Effector CD4-positive, alpha-beta T cell (primary cell): ENCODE results near the gene LETM1.

Experiments used
- DNase-seq: peaks from one replicate; pipeline ENCODE4 v3.0.0-alpha.2; 2020

The LETM1 gene

DNA sequence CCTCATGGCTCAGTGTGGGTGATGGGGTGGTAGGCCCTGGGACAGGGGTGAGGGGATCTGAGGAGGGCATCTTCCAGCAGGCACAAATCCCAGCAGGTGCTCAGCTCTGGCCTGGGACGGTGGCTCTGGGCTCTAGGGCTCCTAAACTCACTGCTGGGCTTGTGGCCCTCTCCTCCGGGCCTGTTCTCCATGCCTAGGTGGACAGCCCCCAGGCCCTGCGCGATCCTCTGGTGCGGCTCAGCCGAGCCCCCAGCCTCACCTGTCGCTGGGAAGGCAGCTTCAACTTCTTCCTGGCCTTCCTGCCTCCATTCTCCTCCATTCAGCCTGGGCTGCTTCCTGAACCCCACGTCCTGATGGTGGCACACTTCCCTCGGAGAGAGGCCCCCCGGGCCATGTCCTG is 82.2 kb downstream of the LETM1 start:
- DNase-seq = no peak

DNA sequence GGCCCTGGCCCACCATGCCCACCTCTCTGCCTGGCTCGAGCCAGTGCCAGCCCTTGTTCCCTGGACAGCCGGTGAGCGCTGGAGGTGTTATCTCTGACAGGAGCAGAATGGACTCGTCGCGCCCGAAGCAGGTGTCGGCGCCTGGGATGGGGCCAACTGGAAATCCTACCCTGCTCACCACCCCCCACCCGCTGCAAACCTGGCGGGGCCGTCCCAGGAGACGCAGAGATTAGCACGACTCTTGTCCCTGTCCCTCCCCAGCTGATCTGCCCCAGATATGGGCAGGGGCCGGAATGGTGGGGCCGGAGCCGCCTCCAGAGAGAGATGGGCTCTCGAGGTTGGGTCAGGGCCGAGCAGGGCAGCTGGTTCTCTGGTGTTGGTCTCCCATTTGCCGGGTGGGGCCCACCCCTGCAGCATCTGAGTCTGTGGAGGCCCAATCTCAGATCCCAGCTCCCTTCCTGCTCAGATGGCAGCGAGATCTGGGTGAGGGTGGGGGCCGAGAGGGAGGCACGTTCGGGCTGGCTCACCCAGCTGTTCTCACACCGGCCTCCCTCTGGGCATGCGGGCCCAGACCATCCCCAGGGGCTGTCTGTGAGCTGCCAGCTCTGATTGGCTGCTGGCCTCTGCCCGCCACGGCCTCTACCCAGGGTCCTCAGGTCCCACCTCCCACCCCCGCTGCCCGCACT is 83.0 kb downstream of the LETM1 start:
- no peak for DNase-seq

DNA sequence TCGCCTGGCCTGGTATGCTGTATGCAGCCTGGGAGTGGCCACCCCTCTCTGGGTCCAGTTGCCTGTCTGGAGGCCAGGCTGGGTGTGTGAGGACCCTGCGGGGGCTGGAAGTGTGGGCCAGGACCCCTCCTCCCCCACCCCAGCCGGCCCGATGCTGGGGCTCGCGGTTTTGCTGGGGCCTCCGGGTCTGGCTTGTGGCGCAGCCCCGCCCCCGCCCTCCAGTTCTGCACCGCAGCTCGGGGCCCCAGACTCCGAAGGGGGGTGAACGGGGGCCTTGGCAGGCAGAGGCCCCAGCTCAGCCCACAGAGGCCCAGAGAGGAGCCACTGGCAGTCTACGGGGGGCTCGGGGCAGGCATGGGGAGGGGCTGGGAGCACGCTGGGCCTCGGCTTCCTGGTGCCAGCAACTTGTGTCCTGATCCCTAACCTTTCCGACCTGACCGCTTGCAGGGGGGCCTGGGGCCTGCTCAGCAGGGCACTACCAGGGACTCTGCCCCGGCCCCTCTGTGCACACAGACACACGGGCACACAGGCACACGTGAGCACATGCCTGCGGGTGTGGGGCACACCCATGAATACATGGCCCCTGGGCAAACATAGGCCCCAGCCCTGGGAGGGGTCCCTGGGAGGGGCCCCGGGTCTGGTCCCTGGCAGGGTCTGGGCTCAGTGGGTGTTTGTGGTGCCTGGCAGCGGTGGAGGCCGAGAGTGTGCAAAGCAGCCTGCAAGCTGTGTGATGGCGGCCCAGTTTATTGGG is 84.2 kb downstream of the LETM1 start:
- no peak for DNase-seq

DNA sequence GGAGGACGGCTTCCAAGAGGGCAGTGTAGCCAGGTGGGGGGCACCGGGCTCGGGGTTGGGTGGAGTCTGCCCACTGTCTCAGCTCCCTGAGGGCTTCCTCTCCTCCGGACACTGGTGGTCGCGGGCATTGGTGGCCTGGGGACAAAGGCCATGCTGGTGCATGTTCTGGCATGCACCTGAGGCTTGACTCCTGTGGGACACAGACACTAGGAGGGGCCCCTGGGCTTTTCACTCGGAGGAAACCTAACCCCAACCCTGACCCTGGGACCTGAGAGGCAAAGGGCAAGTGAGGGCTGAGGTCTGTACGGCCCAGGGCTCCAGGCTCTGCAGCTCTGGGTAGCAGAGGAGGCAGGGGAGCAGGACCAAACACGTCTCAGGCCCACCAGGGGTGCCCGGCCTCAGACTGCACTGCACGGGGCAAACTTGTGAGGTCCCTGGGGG is 85.1 kb downstream of the LETM1 start:
- DNase-seq = no peak

DNA sequence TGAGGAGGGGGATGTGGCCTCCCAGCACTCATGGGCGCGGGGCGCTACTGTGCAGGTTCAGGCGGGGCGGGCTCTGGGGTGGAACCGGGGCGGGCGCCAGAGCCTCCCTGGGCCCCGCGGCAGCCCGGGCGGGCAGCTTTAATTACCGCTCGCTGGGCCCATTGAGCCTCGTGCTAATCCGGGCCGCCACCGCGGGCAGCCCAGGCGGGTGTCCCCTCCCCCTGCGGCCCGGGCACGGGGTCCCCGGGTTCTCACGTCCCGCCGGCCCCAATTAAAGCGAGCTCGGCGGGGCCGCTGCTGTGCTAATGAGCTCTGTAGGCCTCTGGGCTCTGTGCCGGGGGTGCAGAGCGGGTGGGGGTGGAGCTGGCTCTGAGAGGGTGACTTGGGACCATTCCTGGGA is 85.7 kb downstream of the LETM1 start:
- DNase-seq = no peak

DNA sequence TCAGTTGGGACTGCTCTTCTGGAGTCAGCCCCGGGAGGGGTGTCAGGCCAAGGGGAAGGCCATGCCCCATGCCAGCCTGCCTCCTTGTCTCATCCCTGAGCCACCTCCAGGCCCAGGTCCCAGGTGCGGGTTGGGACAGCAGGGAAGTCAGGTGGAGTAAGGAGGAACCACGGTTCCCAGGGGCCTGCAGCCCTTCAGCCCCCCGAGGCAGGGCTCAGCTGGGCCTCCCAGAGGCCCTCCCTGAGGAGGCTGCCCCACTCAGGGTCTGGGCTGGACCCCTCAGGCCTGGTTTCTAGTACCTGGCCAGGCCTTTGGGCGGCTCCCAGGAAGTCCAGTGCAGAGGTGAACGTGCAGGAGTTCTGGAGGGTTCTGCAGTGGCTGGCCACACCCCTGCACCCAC is 86.3 kb downstream of the LETM1 start:
- DNase-seq = no peak

DNA sequence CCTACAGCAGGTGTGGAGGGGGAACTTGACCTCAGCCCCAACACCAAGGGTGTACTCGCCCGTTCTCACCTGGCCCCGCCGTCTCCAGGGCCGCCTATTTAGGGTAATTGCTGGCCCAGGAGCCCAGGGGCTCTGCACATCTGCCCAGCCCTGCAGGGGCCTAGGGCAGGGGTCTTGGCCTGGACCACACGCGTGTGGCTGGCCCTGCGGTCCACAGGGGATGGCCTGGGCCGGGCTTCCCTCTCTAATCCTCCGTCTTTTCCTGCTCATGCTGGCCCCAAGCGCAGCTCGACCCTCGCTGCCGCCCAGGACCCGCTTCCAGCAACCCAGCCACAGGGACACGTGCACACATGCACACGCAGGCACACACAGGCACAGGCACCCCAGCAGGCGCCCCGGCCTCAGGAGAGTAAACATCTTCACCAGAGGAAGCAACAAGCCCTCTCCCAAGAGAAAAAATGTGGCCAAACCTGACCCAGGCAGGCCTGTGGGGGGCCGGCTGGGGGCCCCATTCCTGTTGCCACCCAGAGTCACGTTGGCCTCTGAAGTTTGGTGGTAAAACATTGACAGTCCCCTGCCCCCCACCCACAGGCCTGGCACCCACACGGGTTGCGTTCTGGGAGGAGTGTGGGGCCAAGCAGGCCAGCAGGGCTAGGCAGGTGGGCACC is 87.5 kb downstream of the LETM1 start:
- no peak for DNase-seq

DNA sequence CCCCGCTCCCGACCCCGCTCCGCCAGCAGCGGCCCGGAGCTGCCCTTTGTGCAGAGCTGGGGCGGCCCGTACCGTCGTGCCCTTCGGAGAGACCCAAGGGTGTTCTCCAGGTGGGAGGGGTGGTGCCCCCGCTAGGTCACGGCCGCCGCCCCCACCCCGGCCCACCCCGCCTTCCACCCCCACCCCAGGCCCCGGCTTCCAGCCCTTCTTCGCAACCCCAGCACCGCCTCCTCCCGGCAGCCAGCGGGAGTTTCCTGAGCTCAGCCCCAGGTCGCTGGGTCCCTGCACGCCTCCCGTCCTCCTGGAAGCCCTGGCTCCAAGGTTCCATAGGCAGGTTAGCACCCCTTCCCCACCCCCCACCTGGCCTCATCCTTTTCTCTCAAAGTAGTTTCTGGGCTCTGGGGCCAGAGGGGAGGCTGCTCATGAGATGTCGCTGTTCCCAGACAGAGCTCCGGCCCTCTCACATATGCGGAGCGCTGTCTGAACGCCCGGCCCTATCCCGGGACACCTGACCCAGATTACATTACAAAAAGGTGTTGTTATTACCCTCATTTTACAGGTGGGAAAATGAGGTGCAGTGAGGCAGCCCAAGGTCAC is 88.1 kb downstream of the LETM1 start:
- peak; percentile 12 for DNase-seq

DNA sequence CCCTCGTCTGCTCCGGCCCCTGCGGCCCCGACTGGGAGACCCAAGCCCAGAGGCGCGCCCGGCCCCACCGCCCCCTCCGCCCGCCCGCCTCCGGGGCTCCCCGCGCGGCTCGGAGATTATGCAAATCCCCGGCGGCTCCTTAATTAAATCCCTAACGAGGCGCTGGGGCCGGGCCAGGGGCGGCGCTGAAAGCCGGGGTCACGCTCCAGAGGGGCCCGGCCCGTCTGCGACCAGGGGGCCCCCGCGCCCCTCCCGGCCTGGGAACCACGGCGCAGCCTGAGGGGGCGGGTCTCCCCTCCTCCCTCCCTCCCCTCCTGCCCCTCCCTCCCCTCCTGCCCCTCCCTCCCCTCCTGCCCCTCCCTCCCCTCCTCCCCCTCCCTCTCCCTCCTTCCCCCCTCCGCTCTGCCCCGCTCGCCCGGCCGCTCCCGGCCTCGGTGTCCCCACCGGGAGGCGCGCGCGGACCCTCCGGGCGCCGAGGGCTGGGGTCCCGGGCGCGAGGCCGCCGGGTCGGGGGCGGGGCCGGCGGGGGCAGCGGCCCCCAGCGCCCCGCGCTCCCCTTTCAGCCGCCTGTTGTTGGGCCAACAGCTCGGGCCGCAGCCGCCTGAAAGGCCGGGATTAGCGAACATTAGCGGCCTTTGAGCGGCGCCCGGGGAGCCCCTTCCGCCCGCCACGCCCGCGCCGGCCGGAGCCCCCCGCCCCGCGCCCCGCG is 88.7 kb downstream of the LETM1 start:
- no peak for DNase-seq

DNA sequence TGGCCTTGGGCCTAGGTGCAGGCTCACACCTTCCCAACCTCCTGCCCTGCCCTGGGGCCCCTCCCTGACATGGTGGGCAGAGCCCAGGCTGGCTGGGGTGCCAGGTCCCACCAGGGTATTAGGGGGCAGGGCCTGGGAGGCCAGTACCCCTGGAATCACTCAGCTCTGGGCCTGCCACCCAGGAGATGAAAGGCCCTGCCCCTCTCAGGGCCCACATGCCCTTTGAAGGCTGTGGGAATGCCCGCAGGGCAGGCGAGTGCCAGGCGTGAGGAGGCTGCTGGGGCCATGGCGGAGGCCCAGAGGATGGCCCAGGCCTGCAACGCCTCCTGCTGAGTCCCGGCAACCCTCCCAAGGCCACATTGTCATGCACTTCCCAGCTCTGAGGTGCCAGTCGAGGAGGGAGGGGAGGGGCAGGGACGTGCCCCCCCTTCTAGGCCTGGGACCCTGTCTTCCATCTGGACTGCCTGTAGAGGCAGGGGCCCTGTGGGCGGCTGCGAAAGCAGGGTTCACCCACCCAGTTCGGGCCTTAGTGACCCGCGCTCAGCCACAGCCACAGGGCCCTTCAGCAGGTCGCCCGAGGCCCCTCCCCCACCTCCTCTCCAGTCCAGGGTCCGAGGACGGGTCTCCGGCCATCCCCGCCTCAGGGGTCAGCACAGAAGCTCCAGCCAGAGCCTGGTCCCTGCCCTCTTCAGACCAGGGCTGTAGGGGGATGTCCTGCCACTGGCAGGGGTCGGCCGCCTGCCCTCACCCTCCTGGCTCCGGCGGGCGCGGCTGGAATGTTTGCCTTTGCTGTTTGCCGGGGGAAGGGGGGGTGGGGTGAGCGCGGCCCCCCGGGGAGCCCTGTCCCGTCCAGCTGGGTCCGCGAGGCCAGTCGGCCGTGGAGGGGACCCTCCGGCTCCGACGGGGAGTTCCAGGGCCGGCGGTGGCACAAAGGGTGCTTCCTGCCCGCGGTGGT is 89.6 kb downstream of the LETM1 start:
- DNase-seq = no peak

DNA sequence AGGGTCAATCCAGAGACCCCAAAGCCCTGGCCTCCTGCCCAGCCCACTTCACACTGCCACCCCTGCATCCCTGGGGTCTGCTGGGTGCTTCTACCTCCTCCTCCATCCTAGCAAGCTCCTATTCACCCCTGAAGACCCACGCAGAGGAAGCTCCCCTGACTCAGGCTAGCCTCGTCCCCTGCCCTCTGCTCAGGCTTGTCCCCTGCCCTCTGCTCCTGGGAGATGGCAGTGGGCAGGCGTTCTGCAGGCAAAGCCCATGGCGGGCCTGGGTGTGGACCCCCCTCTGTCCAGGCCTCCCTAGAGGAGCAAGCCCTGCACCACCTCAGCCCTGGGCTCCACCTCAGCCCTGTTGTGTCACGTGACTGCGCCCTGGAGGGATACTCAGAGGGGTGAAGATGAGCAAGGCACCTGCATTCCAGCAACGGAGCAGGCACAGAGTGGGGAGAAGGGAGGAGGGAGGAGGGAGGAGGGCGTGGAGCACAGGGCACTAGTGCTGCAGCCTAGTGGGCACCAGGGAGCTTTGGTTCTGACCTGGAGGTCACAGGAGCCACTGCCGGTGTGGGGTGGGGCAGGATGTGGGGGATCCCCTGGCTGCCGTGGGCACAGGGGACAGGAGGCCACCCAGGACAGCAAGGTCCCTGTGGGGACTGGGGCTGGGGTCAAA is 90.4 kb downstream of the LETM1 start:
- DNase-seq = no peak

DNA sequence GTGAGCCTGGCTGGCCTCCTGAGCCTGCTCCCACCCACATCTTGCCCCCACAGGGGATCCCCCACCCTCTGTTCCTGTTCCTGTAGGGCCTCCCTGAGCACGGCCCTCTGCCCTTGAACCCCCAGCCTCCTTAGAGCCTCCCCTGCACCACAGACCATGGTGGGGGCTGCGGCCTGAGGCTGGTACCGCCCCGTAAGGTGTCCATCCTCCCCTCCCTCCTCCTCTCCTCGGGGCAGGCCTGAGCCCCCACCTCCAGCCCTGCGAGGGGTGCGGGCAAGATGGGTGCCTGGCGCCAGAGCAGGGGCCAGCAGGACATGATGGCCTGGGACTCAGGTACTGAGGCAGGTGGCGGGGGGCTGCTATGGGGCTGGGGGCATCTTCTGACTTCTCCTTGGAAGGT is 91.3 kb downstream of the LETM1 start:
- no peak for DNase-seq

DNA sequence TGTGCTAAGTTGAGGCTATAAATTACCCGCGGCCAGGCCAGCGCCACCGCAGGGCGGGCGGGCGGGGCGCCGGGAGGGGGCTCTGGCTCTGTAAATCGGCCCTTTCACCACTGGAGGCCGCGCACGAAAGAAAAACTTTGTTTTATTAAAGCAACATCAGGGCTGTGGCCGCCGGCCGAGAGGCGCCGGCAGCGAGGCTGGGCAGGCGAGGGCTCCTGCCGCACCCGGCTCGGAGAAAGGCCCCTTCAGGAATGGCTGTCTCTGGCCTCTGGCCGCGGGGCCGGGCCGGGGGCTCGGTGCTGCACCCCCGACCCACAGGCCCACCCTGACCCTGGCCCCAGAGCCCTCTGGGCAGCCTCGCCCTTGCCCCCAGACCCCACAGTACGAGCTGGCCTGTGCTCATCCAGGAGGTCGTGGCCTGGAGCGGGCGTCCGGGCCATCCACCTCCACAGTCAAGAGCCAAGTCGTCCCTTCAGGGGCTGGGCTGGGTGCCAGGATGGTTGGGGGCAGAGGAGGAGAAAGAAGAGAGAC is 92.3 kb downstream of the LETM1 start:
- no peak for DNase-seq

DNA sequence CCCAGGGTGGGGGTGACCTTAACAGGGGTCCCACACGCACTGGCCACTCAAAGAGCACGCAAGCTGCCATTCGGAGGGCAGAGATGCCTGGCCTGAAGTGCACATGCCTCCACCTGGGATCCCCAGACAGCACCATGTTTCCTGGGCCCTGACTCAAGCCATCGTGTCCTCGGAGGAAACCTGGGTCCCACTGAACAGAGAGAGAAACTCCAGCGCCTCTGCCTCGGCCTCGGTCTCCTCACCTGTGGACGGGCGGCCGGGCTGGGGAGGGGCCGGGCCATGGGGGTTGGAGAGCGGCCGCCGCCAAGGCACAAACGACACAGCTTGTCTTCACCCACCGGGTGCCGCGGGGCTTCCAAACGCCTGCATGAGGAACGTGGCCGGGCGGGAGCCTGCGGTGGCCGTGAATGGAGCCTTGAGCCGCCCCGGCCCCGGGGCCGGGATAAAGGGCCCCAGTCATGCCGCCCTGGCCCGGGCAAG is 92.8 kb downstream of the LETM1 start:
- DNase-seq = no peak

DNA sequence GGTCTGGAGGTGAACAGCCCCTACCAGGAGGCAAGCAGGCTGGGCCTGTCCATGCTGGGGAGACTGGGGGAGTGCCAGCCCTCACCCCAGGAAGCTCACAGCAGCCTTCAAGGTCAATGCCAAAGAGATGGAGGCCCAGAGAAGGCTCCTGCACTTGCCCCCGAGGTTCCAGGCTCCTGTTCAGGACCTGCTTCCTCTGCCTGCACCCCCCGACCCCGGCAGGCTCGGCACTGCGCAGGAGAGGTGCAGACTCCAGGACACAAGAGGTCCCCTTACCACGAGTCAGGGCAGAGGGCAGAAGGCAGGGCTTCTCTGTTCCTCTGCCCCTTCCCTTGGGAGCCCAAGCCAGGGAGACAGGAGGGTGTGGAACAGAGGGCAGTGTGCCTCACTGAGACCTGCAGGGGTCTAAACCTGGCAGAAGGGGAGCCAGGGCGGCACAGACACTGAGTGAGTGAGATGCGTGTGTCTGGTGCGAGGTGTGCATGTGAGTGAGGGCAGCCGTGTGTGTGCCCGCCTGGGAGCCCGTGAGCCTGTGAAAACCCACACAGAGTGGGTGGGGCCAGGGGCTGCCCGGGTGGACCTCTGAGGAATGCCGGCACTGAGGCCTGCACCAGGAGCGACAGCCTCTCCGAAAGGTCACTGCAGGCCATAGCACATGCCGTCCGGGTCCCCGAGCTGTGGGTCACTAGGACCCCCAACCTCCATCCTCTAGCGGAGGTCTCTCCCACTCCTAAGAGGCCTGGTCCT is 93.5 kb downstream of the LETM1 start:
- no peak for DNase-seq
